Measurements from ENCODE around the gene RAC2. TPM values are rescaled to one million over a fixed set of nuclear protein-coding genes. Genes with fewer than 3 reads are reported as not detected.

Gene RAC2
- total and polyA plus RNA-seq, 2 of the 8 experiments (the other 6 are each of a cell fraction or from before 2014, with no cell fraction given): 2.3 to 4.3 TPM

GRCh38 chr22:37194750-37195149 lies 49.3 kb downstream of the RAC2 start (continued):
- no peak for TF ChIP-seq CEBPB (IDR thresholded peaks at IDR 0.05; ENCODE audit: low read depth, low read length)
- no peak for TF ChIP-seq HDAC2 (IDR thresholded peaks at IDR 0.05; ENCODE audit: borderline replicate concordance in 1 of 2, low read depth in 2 of 2, low read length in 2 of 2)
